ENCODE results near the gene LRP3. TPM values are rescaled to one million over a fixed set of nuclear protein-coding genes. Genes with fewer than 3 reads are reported as not detected.

The LRP3 gene, protein sequence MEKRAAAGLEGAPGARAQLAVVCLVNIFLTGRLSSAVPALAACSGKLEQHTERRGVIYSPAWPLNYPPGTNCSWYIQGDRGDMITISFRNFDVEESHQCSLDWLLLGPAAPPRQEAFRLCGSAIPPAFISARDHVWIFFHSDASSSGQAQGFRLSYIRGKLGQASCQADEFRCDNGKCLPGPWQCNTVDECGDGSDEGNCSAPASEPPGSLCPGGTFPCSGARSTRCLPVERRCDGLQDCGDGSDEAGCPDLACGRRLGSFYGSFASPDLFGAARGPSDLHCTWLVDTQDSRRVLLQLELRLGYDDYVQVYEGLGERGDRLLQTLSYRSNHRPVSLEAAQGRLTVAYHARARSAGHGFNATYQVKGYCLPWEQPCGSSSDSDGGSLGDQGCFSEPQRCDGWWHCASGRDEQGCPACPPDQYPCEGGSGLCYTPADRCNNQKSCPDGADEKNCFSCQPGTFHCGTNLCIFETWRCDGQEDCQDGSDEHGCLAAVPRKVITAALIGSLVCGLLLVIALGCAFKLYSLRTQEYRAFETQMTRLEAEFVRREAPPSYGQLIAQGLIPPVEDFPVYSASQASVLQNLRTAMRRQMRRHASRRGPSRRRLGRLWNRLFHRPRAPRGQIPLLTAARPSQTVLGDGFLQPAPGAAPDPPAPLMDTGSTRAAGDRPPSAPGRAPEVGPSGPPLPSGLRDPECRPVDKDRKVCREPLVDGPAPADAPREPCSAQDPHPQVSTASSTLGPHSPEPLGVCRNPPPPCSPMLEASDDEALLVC
- 14.2 and 15.1 TPM in 2 replicates for total RNA-seq

DNA sequence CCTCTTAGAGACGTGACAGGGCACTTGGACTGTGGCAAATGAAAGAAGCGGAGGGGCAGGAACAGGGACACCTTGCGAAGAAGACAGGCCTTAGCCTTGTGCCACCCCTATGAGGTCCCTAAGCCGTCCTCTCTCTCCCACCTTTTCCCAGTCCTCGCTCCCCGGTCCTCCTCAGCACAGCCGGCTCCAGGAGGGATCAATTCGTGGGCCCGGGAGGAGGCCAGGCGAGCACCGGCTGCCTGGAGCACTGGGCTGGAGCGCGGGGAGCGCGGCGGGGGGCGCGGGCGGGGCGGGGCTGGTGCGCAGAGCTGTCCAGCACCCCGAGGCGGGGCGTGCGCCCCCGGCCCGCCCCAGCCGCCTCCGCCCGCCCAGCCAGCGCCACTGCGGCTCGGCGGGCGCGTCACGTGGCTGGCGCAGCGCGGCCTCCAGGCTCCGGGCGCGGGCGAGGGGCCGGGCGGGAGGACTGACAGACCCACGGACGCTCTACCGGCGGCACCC lies at the start of gene LRP3:
LRP3 (plus strand) TSS at position 466 of the 498 bp plus-strand sequence. CDS start 456 bp downstream, outside the sequence.

DNA sequence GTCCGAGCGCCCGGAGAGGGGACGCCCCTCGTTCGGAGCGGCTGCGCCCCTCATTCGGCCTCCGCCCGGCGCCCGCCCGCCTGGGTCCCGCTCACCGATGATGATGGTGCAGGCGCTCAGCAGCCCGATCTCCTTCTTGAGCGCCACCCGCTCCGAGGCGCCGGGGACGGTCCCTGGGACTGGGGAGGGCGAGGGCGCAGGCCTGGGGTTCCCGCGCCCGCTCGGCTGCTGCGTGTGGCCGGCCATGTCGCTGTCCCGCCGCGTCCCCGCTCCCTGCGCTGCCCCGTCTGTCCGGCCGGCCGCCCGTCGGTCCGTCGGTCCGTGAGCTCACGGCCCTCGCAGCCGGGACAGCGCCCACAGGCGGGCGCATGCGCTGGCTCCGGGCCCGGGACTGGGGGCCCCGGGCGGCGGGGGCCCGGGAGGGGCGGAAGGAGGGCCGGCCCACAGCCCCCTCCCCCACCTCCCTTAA lies 31.4 kb downstream of the LRP3 start, which contains the start of gene SLC7A10:
SLC7A10 (minus strand) TSS at position 393 of the 469 bp plus-strand sequence; CDS start at position 246, 147 bp downstream.

Other genes starting within 250 kb of the LRP3 start
- 10.2 and 10.5 TPM in 2 replicates for gene CEP89, start 222.4 kb upstream of the LRP3 start, total RNA-seq
- gene FAAP24, start 222.1 kb upstream of the LRP3 start, total RNA-seq: 2.7 and 5.5 TPM in 2 replicates
- 2.8 and 2.9 TPM in 2 replicates for gene RHPN2, start 129.4 kb upstream of the LRP3 start, total RNA-seq
- 3.9 and 4.8 TPM in 2 replicates for gene GPATCH1, start 113.1 kb upstream of the LRP3 start, total RNA-seq
- not detected in 2 replicates for gene WDR88, start 62.2 kb upstream of the LRP3 start, total RNA-seq
- not detected in 2 replicates for gene SLC7A10, start 31.5 kb downstream of the LRP3 start, total RNA-seq
- 0.86 and 1.2 TPM in 2 replicates for gene CEBPA, start 108.2 kb downstream of the LRP3 start, total RNA-seq
- 34.1 and 41.1 TPM in 2 replicates for gene CEBPG, start 179.4 kb downstream of the LRP3 start, total RNA-seq